Keratinocyte (primary cell): ENCODE measurements around the gene SLC66A2. TPM values are rescaled to one million over a fixed set of nuclear protein-coding genes. Genes with fewer than 3 reads are reported as not detected.

Experiments used
- DNase-seq: peaks from one replicate; pipeline ENCODE4 v3.0.0-alpha.2; 2011; ENCODE audit warnings: low read depth, missing footprints, low spot score
- FAIRE-seq: peaks from 2 replicates; lab custom pipeline; 2011; peaks lifted over from hg19 to GRCh38; lab: Jason Lieb, UNC
- H2AFZ ChIP-seq: 2 replicates; pipeline ENCODE4 v1.6.0; 2012; ENCODE audit warnings: low read length, control low read depth, inconsistent platforms; ENCODE audit not compliant: control insufficient read depth
- H3K27ac ChIP-seq: 2 replicates; pipeline ENCODE4 v1.5.1; 2011; ENCODE audit warnings: low read length; ENCODE audit not compliant: control insufficient read depth, insufficient read depth
- H3K27me3 ChIP-seq: 3 replicates; pipeline ENCODE4 v1.6.0; 2011; ENCODE audit warnings: low read length; ENCODE audit not compliant: control insufficient read depth, insufficient read depth; ENCODE audit errors: extremely low read depth
- H3K36me3 ChIP-seq, 2 experiments: 2 replicates in 1 of 2; 3 replicates in 1 of 2; pipeline ENCODE4 v1.5.1; 2011; ENCODE audit warnings: low read length in 2 of 2, mild to moderate bottlenecking in 1 of 2; ENCODE audit not compliant: control insufficient read depth in 2 of 2, insufficient read depth in 2 of 2; ENCODE audit errors: extremely low read depth in 1 of 2
- H3K4me1 ChIP-seq: 3 replicates; pipeline ENCODE4 v1.5.1; 2011; ENCODE audit warnings: low read length; ENCODE audit not compliant: control insufficient read depth, insufficient read depth; ENCODE audit errors: extremely low read depth
- H3K4me2 ChIP-seq: 3 replicates; pipeline ENCODE4 v1.6.0; 2011; ENCODE audit warnings: low read depth, low read length; ENCODE audit not compliant: control insufficient read depth, insufficient read depth; ENCODE audit errors: extremely low read depth
- H3K4me3 ChIP-seq, 3 experiments: fragments of 200-600 bp in 1 of 3; sonication (generic) in 1 of 3; 2 replicates in 2 of 3; 3 replicates in 1 of 3; pipeline ENCODE4 v1.5.1; 2011 to 2016; ENCODE audit warnings: low read length in 3 of 3, mild to moderate bottlenecking in 3 of 3, control low read depth in 2 of 3, inconsistent platforms in 1 of 3, low read depth in 1 of 3, mixed read lengths in 1 of 3, mixed run types in 1 of 3, moderate library complexity in 1 of 3; ENCODE audit not compliant: control insufficient read depth in 2 of 3, insufficient read depth in 2 of 3; ENCODE audit errors: extremely low read depth in 1 of 3
- H3K79me2 ChIP-seq: 2 replicates; pipeline ENCODE4 v1.6.0; 2012; ENCODE audit warnings: low read length; ENCODE audit not compliant: control insufficient read depth, insufficient read depth
- H3K9ac ChIP-seq: 3 replicates; pipeline ENCODE4 v1.6.0; 2011; ENCODE audit warnings: low read length; ENCODE audit not compliant: control insufficient read depth, insufficient read depth; ENCODE audit errors: extremely low read depth
- H3K9me1 ChIP-seq: 3 replicates; pipeline ENCODE4 v1.6.0; 2011; ENCODE audit warnings: low read length; ENCODE audit not compliant: control insufficient read depth, insufficient read depth; ENCODE audit errors: extremely low read depth
- H3K9me3 ChIP-seq: 2 replicates; pipeline ENCODE4 v1.5.1; 2012; ENCODE audit warnings: low read depth, low read length; ENCODE audit not compliant: control insufficient read depth
- H4K20me1 ChIP-seq: 3 replicates; pipeline ENCODE4 v1.6.0; 2011; ENCODE audit warnings: low read length; ENCODE audit not compliant: control insufficient read depth, insufficient read depth; ENCODE audit errors: extremely low read depth
- CTCF ChIP-seq, 3 experiments: IDR thresholded peaks in 1 of 3; conservative IDR thresholded peaks in 1 of 3; optimal IDR thresholded peaks in 1 of 3; 2 replicates in 2 of 3; 3 replicates in 1 of 3; pipeline versions ENCODE3 to v1.5.1; 2011; ENCODE audit warnings: low read length in 3 of 3, mild to moderate bottlenecking in 3 of 3, moderate library complexity in 2 of 3, control low read depth in 1 of 3, inconsistent platforms in 1 of 3; ENCODE audit not compliant: insufficient read depth in 2 of 3; ENCODE audit errors: extremely low read depth in 1 of 3
- EZH2 ChIP-seq: IDR thresholded peaks from one replicate; pipeline ENCODE4 v1.6.1; 2012; ENCODE audit warnings: inconsistent platforms, mild to moderate bottlenecking, low read length, moderate library complexity
- dilution Hi-C: fragments of 300-500 bp; cut with MboI; formaldehyde crosslinking; loops from one replicate; pipeline ENCODE4 v1.7.0; 2020; ENCODE audit warnings: low sequenced_read_pairs; ENCODE audit not compliant: extremely low pct_ligation_motif_present
- polyA plus RNA-seq, 5 experiments: library from polyadenylated mRNA; depleted of rRNA in 3 of 5; stranded (reverse) in 3 of 5; stranded (forward) in 1 of 5; unstranded in 1 of 5; fragments of >200 nt; gene quantifications; 1 replicate in 1 of 5; 2 replicates in 3 of 5; 3 replicates in 1 of 5; pipeline versions ENCODE4 v1.2.1 to v1.2.3, GENCODE V29; 2011 to 2012; ENCODE audit warnings: missing spikeins in 2 of 5, low read depth in 1 of 5, low replicate concordance in 1 of 5

The SLC66A2 gene
- polyA plus RNA-seq, 1 donor (not counting 4 experiments of a cell fraction or from before 2014, with no cell fraction given): 16.3 TPM

- Histone ChIP-seq H3K9me3 (no peaks in the 10 kb centered on the region), H3K27me3 (peaks cover 22% of the 10 kb centered on the region)
- dilution Hi-C loops: no loop called here
These were observed 80.4 kb downstream of the SLC66A2 start for GRCh38 chr18:79871026-79871390.

GRCh38 chr18:79870301-79871025, 81.0 kb downstream of the SLC66A2 start:
- no peaks in the 10 kb centered on the region for H3K79me2 ChIP-seq
- no peak for DNase-seq
- FAIRE-seq: no peak
- H3K27me3 ChIP-seq: peaks cover 17% of the 10 kb centered on the region
- no peaks in the 10 kb centered on the region for H3K36me3 ChIP-seq
- TF ChIP-seq EZH2 (no peak), CTCF (optimal IDR thresholded peaks at IDR 0.05 in 1 of 3, IDR thresholded peaks at IDR 0.05 in 1 of 3, conservative IDR thresholded peaks at IDR 0.05 in 1 of 3; ENCODE audit: extremely low read depth in 1 of 3, insufficient read depth in 2 of 3, low read length in 3 of 3) (no peak)
- H4K20me1 ChIP-seq: no peaks in the 10 kb centered on the region
- no peak overlapping the region for H3K4me2 ChIP-seq
- dilution Hi-C loops: no loop called here
- no peaks in the 10 kb centered on the region for H3K4me1 ChIP-seq
- H3K9me1 ChIP-seq: no peaks in the 10 kb centered on the region
- no peak overlapping the region for H3K4me3 ChIP-seq
- no peak overlapping the region for H2AFZ ChIP-seq
- H3K9me3 ChIP-seq: no peaks in the 10 kb centered on the region
- H3K27ac ChIP-seq: no peak overlapping the region
- no peak overlapping the region for H3K9ac ChIP-seq

More at GRCh38 chr18:79871026-79871390, 80.4 kb downstream of the SLC66A2 start:
- Histone ChIP-seq H3K9me1 (no peaks in the 10 kb centered on the region), H3K4me3 (no peak overlapping the region), H2AFZ (no peak overlapping the region), H3K36me3 (no peaks in the 10 kb centered on the region), H3K79me2 (no peaks in the 10 kb centered on the region), H3K4me1 (peaks cover under 1% of the 10 kb centered on the region), H4K20me1 (no peaks in the 10 kb centered on the region), H3K9ac (no peak overlapping the region), H3K27ac (no peak overlapping the region), H3K4me2 (no peak overlapping the region)
- DNase-seq: no peak
- no peak for TF ChIP-seq CTCF (optimal IDR thresholded peaks at IDR 0.05 in 1 of 3, IDR thresholded peaks at IDR 0.05 in 1 of 3, conservative IDR thresholded peaks at IDR 0.05 in 1 of 3; ENCODE audit: extremely low read depth in 1 of 3, insufficient read depth in 2 of 3, low read length in 3 of 3)
- TF ChIP-seq EZH2: no peak
- no peak for FAIRE-seq
